Fibroblast of villous mesenchyme (primary cell): Measurements from ENCODE around the gene PCMTD2. TPM values are rescaled to one million over a fixed set of nuclear protein-coding genes. Genes with fewer than 3 reads are reported as not detected.

ENCODE experiments used
- DNase-seq: peaks from one replicate; pipeline ENCODE4 v3.0.0-alpha.2; 2010; ENCODE audit warnings: low read depth
- H3K4me3 ChIP-seq: 2 replicates; pipeline ENCODE4 v1.5.1; 2011; ENCODE audit warnings: low read depth, mild to moderate bottlenecking, low read length
- total RNA-seq: library from RNA; depleted of rRNA; stranded (reverse); fragments of >200 nt; gene quantifications from 2 replicates; pipeline ENCODE4 v1.2.3, GENCODE V29; 2012
- TF ChIP-seq, protein P1 (sequence below): IDR thresholded peaks from 2 replicates; pipeline ENCODE4 v1.5.1; 2012; ENCODE audit warnings: low read depth, mild to moderate bottlenecking, low read length; ENCODE audit not compliant: insufficient read depth

PCMTD2 gene
- total RNA-seq, 1 donor = 54.0 TPM

DNA sequence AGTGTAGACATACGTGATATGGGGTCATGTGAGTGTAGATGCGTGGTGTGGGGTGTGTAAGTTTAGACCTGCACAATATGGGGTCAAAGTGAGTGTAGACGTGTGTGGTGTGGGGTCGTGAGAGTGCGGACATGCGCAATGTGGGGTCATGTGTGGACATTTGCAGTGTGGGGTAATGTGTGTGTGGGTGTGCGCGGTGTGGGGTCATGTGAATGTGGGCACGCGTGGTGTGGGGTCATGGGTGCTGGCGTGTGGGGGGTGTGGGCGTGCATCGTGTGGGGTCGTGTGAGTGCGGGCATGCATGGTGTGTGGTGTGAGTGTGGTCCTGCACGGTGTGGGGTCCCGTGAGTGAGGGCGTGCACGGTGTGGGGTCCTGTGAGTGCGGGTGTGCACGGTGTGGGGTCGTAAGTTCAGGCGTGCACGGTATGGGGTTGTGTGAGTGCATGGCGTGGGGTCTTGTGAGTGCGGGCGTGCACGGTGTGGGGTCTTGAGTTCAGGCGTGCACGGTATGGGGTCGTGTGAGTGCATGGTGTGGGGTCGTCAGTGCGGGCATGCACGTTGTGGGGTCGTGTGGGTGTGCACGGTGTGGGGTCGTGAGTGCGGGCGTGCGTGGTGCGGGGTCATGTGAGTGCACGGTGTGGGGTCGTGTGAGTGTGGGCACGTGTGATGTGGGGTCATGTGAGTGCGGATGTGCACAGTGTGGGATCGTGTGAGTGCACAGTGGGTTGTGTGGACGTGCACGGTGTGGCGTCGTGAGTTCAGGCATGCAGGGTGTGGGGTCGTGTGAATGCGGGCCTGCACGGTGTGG is 14.3 kb downstream of the PCMTD2 start:
- TF ChIP-seq, protein P1, sequence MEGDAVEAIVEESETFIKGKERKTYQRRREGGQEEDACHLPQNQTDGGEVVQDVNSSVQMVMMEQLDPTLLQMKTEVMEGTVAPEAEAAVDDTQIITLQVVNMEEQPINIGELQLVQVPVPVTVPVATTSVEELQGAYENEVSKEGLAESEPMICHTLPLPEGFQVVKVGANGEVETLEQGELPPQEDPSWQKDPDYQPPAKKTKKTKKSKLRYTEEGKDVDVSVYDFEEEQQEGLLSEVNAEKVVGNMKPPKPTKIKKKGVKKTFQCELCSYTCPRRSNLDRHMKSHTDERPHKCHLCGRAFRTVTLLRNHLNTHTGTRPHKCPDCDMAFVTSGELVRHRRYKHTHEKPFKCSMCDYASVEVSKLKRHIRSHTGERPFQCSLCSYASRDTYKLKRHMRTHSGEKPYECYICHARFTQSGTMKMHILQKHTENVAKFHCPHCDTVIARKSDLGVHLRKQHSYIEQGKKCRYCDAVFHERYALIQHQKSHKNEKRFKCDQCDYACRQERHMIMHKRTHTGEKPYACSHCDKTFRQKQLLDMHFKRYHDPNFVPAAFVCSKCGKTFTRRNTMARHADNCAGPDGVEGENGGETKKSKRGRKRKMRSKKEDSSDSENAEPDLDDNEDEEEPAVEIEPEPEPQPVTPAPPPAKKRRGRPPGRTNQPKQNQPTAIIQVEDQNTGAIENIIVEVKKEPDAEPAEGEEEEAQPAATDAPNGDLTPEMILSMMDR = no peak
- no peak for DNase-seq

DNA sequence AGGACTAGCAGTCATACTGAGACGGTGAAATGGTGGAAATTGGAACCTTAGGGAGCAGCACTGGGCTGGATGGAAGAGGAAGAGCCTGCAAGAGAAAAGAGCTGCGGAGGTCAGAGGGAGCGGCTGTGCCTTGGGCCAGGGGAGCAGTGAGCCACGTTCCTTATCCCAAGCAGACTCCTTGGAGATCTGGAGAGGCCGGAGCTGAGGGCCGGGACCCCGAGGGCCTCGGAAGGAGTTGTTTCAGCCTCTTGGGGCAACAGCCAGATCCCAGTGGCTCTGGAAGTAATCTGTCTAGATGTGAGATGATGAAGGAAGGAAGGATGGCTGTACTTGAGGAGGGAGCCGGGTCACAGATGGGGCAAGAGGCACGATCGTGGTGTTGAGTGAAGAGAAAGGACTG is 16.1 kb downstream of the PCMTD2 start:
- H3K4me3 ChIP-seq = no peak overlapping the region
- DNase-seq = no peak
- TF ChIP-seq, protein P1 = no peak

More for the DNA sequence above, 14.3 kb downstream of the PCMTD2 start:
- no peak overlapping the region for H3K4me3 ChIP-seq

DNA sequence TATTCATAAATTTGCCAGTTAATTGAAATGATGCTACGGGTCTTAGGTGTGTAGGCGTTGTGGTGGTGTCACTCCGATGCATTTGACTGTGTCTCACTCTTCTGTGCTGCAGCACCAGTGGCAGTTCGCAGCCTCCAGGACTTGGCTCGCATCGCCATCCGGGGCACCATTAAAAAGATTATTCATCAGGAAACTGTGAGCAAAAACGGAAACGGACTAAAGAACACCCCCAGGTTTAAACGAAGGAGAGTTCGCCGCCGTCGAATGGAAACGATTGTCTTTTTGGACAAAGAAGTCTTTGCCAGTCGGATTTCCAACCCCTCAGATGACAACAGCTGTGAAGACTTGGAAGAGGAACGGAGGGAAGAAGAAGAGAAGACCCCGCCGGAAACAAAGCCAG is 17.6 kb downstream of the PCMTD2 start:
- TF ChIP-seq, protein P1 = no peak
- no peak for DNase-seq
- H3K4me3 ChIP-seq = no peak overlapping the region

DNA sequence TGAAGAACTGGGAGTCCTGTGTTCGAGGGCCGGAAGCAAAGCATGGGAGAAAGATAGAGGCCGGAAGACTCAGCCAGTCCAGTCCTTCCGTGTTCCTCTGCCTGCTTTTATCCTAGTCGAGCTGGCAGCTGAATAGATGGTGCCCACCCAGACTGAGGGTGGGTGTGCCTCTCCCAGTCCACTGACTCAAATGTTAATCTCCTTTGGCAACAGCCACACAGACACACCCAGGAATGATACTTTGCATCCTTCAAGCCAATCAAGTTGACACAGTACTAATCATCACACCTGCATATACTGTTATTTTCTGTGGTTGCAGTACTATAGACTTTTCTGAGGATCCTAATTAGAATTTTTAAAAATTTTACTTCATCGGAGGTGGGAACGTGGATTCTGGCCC is 21.3 kb downstream of the PCMTD2 start:
- TF ChIP-seq, protein P1 = no peak
- no peak overlapping the region for H3K4me3 ChIP-seq
- no peak for DNase-seq

DNA sequence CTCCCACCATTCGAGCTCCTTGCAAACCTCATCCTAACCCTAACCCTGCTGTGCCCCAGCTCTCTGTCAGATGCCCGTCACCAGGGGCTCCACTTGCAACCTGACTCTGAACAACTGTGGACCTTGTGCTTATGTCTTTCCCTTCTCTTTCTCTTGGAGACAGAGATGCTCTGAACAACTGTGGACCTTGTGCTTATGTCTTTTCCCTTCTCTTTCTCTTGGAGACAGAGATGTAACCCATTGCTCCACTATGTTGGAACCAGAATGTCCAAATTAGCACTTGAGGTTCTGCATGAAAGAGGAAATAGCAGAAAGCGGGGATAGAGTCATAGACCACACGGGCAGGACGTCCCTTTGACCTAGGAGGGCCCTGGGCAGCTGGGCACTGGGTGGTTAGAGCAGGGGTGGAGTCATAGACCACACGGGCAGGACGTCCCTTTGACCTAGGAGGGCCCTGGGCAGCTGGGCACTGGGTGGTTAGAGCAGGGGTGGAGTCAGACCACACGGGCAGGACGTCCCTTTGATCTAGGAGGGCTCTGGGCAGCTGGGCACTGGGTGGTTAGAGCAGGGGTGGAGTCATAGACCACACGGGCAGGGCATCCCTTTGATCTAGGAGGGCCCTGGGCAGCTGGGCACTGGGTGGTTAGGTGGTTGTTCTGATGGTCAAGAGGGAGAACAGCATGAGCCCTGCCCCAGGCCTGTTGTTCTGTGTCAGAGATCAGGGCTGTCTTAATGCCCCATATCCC is 22.2 kb downstream of the PCMTD2 start:
- TF ChIP-seq, protein P1 = no peak

DNA sequence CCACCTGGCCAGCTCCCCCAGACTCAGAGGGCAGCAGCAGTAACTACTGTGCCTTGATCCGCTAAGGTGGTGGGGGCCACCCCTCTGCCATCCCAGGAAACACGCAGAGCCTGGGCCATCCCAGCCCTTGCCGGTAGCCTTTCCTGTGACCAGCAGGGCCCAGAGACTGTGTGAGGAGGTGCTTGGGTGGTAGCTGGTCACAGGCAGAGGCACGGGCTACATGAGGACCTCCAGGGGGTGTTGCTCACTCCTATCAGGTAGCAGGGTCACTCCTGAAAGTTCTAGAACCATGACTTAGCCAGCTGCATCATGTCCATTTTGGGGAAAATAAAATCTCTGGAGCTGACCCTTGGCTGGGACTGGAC is 22.8 kb downstream of the PCMTD2 start:
- DNase-seq = no peak
- no peak overlapping the region for H3K4me3 ChIP-seq
- TF ChIP-seq, protein P1 = no peak

More for the DNA sequence above, 22.2 kb downstream of the PCMTD2 start:
- H3K4me3 ChIP-seq = no peak overlapping the region
- no peak for DNase-seq
